GM21723 (cell line): ENCODE measurements around the gene KLHDC1.
"Not testable (repeated sequence)": the region's sequence is repeated elsewhere in the genome, so short reads cannot be mapped to it uniquely, and the experiment has no call there.

Experiments
- ATAC-seq: cut with Tn5 transposase; IDR thresholded peaks from one replicate; pipeline ENCODE4 v1.9.1; 2021; ENCODE audit warnings: mild to moderate bottlenecking, moderate library complexity; ENCODE audit not compliant: unreplicated experiment

The KLHDC1 gene

DNA sequence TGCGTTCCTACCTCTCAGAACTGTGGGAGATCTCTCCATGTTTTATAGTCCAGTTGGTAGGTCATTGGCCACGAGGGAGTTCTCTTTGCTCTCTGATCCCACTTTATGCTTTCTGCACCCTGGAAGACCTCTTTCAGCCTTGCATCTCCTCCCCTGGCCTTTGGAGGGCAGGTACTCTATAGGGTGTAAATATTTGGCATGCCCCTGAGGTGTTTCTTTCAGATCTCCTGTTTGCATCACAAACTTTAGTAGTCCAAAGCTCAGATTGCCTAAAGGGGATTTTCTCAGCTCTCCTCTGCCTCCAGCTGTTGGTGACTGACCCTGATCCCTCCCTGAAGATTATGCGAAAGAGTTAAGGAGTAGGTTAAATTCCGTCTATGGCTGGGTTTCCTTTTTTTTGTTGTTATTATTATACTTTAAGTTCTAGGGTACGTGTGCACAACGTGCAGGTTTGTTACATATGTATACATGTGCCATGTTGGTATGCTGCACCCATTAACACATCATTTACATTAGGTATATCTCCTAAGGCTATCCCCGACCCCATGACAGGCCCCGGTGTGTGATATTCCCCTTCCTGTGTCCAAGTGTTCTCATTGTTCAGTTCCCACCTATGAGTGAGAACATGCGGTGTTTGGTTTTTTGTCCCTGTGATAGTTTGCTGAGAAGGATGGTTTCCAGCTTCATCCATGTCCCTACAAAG is 29.0 kb downstream of the KLHDC1 start:
- not testable (repeated sequence) for ATAC-seq

DNA sequence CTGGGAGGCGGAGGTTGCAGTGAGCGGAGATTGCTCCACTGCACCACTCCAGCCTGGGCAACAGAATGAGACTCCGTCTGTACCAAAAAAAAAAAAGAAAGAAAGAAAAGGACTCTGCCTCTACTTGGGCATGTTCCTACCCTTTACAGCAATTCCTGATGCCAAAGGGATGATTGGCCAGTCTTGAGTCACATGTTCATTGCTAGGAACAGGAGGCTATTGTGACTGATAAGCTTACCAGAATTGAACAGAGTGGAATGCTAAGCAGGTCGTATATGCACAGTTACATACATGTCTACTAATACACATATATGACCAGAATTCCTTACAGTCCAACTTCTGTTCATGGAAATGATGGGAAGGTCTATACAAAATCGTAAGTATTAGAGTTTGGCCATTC is 34.3 kb downstream of the KLHDC1 start:
- no peak for ATAC-seq

DNA sequence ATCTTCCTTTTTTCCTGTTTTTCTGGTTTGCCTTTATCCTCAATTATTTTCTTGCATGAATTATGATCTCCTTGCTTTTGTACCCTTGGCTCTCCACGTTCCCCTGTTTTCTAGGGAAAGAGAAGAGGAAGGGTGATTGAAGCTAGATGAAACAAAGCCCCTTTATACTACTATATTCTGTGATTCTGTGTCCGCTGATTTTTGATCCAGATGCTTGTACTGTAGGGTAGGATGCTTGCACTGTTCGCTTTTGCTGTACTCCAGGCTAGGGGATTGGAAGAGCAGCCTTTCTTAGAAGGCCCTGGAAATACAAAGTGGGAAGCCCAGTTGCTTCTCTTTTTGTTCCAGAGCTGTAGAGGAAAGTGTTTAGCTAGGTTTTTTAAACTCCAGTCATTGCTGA is 40.0 kb downstream of the KLHDC1 start:
- no peak for ATAC-seq

DNA sequence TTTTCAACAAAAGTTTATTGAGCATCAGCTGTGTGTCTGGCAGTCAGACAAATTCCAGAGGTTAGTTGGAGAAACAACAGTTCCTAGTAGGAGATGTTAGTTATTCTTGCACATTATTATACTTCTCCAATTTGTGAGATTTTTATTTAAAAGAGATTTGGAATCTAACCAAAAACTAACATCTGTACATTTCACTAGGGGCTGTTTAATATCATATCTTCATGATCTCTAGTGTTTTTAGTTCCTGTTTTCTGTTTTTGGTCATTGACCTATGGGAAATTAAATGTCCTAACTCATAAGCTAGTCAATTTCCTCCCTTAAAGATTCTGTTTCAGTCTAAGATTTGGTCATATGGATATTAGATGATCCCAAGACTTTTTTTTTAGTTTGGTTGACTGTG is 40.9 kb downstream of the KLHDC1 start:
- no peak for ATAC-seq

DNA sequence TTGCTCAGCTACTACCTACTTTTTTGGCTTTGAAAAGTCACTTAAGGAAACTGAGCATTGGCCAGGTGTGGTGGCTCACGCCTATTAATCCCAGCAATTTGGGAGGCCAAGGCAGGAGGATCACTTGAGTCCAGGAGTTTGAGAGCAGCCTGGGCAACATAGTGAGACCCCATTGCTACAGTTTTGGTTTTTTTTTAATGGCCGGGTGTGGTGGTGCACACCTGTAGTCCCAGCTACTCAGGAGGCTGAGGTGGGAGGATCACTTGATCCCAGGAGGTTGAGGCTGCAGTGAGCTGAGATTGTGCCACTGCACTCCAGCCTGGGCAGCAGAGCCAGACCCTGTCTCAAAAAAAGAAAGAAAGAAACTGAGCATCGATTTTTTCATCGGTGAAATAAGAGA is 42.7 kb downstream of the KLHDC1 start:
- ATAC-seq = not testable (repeated sequence)

DNA sequence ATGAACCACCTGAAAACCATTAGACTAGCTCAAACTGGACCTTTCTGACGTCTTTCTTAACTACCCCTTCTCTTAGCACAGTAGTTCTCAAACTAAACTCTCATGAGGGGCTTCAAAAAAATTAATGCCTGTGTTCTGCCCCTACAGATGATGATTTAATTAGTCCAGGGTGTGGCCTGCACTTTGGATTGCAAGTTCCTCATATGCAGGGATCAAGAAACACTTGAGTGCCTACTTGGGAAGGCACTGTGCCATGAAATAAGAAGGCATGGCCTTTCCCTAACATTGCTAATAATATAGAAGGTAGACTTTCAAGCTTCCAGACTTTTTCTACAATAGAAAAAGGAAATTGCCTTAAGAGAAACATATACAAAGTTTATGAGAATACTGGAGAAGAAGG is 52.3 kb downstream of the KLHDC1 start:
- no peak for ATAC-seq

DNA sequence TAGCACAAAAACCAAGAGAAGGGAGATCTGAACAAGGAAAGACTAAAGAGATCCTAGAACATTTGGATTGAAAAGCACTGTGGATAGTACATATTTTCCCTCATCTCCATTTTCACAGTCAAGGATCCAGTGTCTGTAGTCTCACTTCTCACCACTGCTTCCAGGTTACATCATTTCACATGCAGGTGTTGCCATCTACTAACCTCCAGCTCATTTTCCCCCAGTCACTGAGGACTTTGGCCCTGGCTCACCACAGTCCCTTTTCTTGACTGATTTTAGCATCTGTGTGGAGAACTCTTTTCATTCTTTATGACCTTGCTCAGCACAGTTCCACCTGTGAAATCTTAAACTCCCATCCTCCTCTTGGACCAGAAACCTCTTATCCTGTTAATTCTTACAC is 53.6 kb downstream of the KLHDC1 start:
- not testable (repeated sequence) for ATAC-seq

DNA sequence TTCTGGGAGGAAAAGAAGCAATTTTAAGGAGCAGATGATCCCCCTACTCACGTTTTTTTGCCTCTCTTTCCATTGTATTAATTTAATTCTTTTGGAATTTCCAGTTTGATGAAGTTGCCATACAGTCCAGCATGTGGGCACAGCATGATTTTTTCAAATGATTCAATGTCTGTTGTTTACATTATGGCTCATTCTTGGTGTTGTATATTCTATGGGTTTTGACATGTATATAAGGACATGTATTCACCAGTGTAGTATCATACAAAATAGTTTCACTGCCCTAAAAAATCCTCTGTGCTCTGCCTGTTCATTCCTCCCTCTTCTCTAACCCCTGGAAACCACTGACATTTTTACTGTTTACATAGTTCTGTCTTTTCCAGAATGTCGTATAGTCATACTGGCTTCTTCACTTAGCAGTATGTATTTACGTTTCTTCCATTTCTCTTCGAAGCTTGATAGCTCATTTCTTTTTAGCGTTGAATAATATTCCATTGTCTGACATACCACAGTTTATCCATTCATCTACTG is 61.7 kb downstream of the KLHDC1 start:
- ATAC-seq = no peak

DNA sequence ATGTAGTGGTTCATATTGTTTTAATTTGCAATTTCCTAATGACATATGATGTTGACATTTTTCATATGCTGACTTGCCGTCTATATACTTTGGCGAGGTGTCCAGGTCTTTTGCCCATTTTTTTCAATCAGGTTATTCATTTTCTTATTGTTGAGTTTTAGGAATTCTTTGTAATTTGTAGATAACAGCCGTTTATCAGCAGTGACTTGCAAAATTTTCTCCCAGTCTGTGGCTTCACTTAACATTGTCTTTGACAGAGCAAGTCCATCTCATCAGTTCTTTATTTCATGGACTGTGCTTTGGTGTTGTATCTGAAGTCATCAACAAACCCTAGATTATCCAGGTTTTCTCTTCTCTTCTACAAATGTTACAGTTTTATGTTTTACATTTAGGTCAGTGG is 62.5 kb downstream of the KLHDC1 start:
- no peak for ATAC-seq

DNA sequence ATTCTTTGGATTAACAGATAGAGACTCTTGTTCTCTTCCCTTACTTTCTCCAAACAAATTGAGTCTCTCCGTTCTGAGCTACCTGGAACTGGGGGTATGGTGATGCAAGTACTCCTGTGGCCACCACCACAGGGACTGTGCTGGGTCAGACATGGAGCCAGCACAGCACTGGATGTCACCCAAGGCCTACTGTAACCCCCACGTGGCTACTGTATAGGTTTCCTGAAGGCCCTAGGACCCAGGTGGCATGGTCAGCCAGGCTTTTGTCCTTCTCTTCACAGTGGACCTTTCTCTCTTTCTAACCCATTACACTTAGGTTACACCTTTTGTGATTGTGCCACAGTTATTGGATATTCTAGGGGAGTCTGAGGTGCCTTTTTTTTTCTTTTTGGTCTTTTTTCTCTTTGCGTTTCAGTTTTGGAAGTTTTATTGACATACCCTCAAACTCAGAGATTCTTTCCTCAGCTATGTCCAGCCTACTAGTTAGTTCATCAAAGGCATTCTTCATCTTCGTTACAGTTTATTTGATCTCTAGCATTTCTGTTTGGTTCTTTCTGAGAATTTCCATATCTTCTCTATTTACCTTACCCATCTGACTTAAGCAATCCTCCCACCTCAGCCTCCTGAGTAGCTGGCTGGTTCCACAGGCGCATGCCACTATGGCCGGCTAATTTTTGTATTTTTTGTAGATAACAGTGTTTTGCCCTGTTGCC is 69.1 kb downstream of the KLHDC1 start:
- no peak for ATAC-seq

DNA sequence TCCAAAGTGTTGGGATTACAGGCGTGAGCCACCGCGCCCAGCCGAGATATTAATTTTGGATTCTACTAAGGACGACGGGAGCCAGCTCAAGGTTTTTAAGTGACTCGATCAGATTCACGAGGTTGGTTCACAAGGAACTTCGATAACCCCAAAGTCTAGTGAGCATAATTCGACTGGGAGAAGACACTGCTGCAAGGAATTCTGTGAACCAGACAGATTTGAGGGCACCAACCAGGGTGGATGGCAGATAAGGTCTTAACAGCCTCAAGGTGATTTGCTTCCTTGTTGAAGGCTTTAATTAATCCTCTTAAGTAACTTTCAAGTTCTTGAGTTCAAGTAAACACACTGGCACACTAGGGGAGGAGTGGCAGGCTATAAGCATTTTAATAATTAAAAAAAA is 73.9 kb downstream of the KLHDC1 start:
- no peak for ATAC-seq

DNA sequence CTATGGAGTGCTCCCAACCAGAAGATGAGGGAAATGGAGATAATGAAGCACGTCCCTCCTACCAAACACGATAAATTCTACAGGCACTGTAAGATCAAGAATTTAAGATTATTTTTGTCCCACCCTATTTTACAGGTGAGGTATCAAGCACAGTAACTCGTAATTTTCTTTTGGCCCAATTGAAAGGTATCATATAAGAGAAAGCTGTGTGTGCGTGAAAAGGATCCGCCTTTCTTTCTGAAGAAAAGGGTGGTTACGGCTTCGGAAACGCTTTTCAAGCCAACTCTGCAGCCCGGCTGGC is 74.3 kb downstream of the KLHDC1 start:
- ATAC-seq = no peak

DNA sequence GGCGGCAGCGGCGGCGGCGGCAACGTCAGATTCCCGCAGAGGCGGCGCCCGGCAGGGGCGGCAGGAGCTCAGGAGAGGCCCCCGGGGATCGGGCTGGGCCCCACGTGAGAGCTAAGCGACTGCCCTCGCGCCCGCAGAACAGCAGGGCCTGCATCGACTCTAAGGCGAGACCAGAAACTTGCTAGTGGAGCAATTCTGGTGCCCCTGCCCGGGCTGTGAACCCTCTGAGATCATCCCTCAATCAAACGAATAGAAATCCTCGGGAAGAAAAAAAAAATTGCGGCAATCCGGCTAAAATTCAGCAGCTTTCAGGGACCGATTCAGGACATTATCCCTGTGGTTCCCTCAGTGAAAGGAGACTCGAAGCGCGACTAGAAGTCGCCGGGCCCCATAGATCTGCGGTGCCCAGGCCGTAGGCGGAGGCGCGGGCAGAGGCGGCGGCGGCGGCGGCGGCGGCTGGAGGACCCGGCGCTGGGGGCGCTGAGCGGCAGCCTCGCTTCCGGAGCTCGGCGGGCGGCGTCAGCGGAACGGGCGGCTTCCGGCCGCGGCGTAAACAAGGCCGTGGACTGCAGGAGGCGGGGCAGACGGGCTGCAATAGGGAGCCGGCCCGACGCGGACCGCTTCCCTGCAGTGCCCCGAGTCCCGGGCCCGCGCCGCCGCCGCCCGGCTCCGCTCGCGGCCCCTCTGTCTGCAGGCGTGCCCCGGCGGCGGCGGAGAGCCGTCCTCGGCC is 74.8 kb downstream of the KLHDC1 start, which contains the start of gene KLHDC2:
TSS of gene KLHDC2 (plus strand) at position 583 of the 730 bp plus-strand sequence. CDS start 316 bp downstream, outside the sequence.
- peak; percentile 89 for ATAC-seq

DNA sequence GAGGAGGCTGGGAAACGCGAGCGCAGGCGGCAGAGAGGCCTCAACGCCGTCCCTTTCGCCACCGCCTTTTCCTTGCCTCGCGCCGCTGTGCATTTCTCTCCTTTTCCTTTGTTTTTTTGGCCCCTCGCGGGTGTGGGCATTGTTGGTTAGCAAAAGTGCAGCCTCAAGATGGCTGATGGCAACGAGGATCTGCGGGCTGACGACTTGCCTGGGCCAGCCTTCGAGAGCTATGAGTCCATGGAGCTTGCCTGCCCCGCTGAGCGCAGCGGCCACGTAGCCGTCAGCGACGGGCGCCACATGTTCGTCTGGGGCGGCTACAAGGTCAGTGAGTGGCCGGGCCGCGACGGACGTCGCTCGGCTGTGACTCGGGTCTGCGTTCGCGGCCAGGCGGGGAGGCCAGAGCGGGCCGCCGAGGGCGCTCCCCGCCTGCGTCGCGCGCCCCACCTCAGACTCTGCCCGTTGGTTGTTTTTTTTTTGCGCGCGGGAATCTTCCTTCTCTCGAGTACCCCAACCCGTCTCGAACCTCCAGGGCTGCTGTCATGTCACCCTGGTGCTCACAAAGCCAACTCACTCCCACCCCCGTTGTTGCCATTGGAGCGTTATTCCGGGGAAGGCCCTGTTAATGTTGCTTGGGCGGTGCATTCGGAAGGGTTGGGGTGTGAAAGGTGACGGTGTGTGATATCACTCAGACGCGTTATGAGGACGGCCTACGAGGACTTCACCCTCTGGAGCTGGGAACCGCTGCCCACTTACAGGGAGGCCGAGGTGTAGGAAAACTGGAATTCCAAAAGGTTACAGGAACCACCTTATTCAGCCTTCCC is 75.6 kb downstream of the KLHDC1 start:
- peak; percentile 36 for ATAC-seq

DNA sequence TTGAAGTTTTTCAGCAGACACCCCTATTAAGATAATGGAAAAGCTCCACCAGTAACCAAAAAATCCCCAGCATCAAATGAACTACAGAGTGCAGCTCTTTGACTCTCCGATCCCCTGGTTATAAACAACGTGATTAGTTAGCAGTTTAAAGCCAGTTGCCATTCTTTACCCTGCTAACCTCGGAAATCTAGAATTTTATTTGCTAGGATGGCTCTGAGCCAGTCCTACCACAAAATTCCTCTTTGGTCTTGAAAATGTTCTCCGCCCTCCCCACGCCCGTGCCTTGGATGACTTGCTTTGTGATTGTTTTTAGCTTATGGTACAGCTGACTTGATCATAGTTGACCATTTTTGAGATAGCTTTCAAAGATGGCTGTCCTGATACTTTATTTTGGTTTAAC is 76.3 kb downstream of the KLHDC1 start:
- ATAC-seq = no peak

DNA sequence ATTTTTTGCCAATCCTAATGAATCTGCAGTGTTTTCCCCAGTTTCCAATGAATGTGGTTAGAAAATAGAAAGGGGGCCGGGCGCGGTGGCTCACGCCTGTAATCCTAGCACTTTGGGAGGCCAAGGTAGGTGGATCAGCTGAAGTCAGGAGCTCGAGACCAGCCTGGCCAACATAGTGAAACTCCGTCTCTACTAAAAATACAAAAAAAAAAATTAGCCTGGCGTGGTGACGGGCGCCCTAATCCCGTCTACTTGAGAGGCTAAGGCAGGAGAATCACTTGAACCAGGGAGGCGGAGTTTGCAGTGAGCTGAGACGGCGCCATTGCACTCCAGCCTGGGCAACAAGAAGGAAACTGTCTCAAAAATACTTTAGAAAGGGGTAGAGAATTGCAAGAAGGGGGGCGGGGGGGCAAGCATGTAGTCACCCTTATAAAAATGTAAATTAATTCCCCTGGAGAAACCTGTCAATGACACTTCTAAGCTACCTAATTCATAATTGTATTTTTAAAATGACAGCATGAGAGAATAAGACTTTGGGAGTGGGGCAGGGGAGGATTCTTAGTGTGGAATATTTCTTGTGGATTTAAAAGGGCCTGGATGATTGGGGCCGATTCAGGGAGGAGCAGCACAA is 76.8 kb downstream of the KLHDC1 start:
- no peak for ATAC-seq

DNA sequence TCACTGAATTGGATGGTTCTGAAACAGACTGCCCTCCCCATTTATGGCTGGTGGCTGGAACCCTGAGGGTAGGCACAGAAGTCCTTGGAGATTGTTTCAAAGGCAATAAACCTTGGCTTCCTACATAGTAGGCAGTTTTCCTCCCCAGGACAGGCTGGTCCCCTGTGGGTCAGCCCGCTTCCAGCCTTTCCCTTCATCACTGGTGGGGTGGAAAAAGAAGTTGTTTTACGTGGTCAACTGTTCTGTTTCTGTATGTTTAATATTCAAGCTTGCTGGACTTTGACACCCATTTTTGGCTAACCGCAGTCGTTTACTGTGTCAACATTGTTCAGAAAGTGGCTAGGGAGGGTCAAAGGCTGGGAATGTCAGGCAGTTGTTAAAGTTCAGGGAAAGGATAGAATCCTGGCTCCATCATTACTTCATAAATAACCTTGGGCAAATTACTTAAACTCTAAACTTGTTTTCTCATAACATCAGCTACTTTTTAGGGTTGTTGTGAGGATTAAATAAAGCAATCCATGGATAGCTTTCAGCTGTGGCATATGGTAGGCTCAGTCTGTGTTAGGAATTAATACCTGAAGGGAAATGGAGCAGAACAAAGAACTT is 77.4 kb downstream of the KLHDC1 start:
- no peak for ATAC-seq

DNA sequence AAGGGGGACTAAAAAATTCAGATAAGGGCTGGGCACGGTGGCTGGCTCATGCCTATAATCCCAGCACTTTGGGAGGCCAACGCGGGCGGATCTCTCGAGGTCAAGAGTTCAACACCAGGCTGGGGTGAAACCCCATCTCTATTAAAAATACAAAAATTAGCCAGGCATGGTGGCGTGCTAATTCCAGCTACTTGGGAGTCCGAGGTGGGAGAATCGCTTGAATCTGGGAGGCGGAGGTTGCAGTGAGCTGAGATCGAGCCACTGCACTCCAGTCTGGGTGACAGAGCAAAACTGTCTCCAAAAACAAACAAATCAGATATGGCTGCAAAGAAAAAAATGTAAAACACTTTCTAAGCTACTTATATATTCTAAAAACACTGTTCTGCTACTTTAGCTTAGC is 78.8 kb downstream of the KLHDC1 start:
- not testable (repeated sequence) for ATAC-seq

DNA sequence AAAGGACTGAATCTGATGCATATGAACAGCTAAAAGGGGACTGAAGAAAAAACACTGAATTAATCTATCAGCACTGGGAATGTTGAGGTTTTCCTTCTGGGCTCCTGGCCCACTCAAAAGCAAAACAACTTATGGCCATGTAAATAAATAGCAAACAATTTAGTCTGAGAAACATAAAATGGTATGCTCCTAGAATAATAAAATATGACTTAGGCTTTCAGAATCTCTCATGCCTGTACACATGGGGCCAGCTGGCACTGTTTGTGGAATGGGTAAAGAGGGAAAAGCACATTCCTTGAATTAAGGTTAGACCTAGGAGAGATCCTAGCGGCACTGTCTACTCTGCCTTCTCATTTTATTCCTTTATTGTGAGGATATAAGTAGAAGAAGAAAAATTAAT is 81.2 kb downstream of the KLHDC1 start:
- ATAC-seq = no peak

DNA sequence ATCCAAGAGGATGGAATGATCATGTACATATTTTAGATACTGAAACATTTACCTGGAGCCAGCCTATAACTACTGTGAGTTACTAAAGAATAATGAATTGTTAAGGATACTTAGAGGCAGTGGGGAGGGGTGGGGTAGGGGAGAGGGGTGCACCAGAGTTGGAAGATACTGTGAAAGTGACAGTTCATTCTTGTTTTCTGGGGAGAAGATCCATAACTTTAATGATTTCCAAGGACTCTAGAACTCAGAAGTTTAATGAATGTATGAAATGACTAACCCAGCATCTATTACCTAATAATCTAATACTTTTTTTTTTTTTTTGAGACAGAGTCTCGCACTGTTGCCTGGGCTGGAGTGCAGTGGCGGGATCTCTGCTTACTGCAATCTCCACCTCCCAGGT is 85.5 kb downstream of the KLHDC1 start:
- ATAC-seq = no peak
